ENCODE data around the gene SH2D3C.
"Not testable (repeated sequence)": the region's sequence is repeated elsewhere in the genome, so short reads cannot be mapped to it uniquely, and the experiment has no call there.

The SH2D3C gene

GRCh38 chr9:127783111-127784008 is 4.9 kb upstream of the SH2D3C start:
- Histone ChIP-seq H4K20me1 (ENCODE audit: insufficient read depth, low read length) (no peaks in the 10 kb centered on the region), H3F3A (ENCODE audit: insufficient read depth, low read length) (0 out of 2 replicates have a peak, but pooled peaks cover 4% of the 10 kb centered on the region), H3K79me2 (ENCODE audit: insufficient read depth, low read length) (peaks cover 10% of the 10 kb centered on the region; the same call in 1 of the 2 replicates), H3K36me3 (ENCODE audit: insufficient read depth, low read length) (peaks cover 24% of the 10 kb centered on the region), H3K27me3 (ENCODE audit: insufficient read depth, low read length) (no peaks in the 10 kb centered on the region), H3K4me2 (ENCODE audit: low read length) (peak overlapping the region; percentile 72; the same call in 1 of the 2 replicates), H3K4me3 (ENCODE audit: low read depth, low read length, poor library complexity, severe bottlenecking) (peak overlapping the region; percentile 2), H3K9ac (ENCODE audit: low read length) (peak overlapping the region; percentile 25; the same call in 1 of the 2 replicates), H2AFZ (ENCODE audit: low read length) (no peak overlapping the region), H3K4me1 (ENCODE audit: insufficient read depth, low read length, severe bottlenecking) (peaks cover 63% of the 10 kb centered on the region), H3K9me2 (ENCODE audit: low read depth, low read length) (no peaks in the 10 kb centered on the region), H3K27ac (ENCODE audit: low read depth, low read length, poor library complexity, severe bottlenecking) (peak overlapping the region; percentile 85), H3K9me3 (ENCODE audit: low read length) (no peaks in the 10 kb centered on the region)
- TF ChIP-seq EZH2 (IDR thresholded peaks at IDR 0.05; ENCODE audit: borderline replicate concordance, low read length) (no peak), CTCF (IDR thresholded peaks at IDR 0.05; ENCODE audit: low read length) (no peak)

GRCh38 chr9:127781806-127782205 is 3.3 kb upstream of the SH2D3C start:
- Histone ChIP-seq H3K4me3 (ENCODE audit: low read depth, low read length, poor library complexity, severe bottlenecking) (no peak overlapping the region), H3K27me3 (ENCODE audit: insufficient read depth, low read length) (no peaks in the 10 kb centered on the region), H3K9ac (ENCODE audit: low read length) (no peak overlapping the region), H3K27ac (ENCODE audit: low read depth, low read length, poor library complexity, severe bottlenecking) (peak overlapping the region; percentile 95), H3K4me1 (ENCODE audit: insufficient read depth, low read length, severe bottlenecking) (peaks cover 65% of the 10 kb centered on the region), H3K4me2 (ENCODE audit: low read length) (no peak overlapping the region), H3K79me2 (ENCODE audit: insufficient read depth, low read length) (peaks cover 3% of the 10 kb centered on the region; the same call in 1 of the 2 replicates), H2AFZ (ENCODE audit: low read length) (no peak overlapping the region), H3K9me3 (ENCODE audit: low read length) (no peaks in the 10 kb centered on the region), H3F3A (ENCODE audit: insufficient read depth, low read length) (0 out of 2 replicates have a peak, but pooled peaks cover 4% of the 10 kb centered on the region), H3K36me3 (ENCODE audit: insufficient read depth, low read length) (peaks cover 9% of the 10 kb centered on the region; the same call in 1 of the 2 replicates), H4K20me1 (ENCODE audit: insufficient read depth, low read length) (no peaks in the 10 kb centered on the region), H3K9me2 (ENCODE audit: low read depth, low read length) (no peaks in the 10 kb centered on the region)
- TF ChIP-seq EZH2 (IDR thresholded peaks at IDR 0.05; ENCODE audit: borderline replicate concordance, low read length) (no peak), CTCF (IDR thresholded peaks at IDR 0.05; ENCODE audit: low read length) (no peak)

- H3K4me1 ChIP-seq (ENCODE audit: insufficient read depth, low read length, severe bottlenecking): peaks cover 69% of the 10 kb centered on the region
Observed at GRCh38 chr9:127780909-127781308, 2.4 kb upstream of the SH2D3C start.

More at GRCh38 chr9:127780909-127781308, 2.4 kb upstream of the SH2D3C start:
- H3K79me2 ChIP-seq (ENCODE audit: insufficient read depth, low read length); H3K4me3 ChIP-seq (ENCODE audit: low read depth, low read length, poor library complexity, severe bottlenecking); H3K4me2 ChIP-seq (ENCODE audit: low read length); H2AFZ ChIP-seq (ENCODE audit: low read length); H3F3A ChIP-seq (ENCODE audit: insufficient read depth, low read length); H3K27me3 ChIP-seq (ENCODE audit: insufficient read depth, low read length); H3K9ac ChIP-seq (ENCODE audit: low read length); H4K20me1 ChIP-seq (ENCODE audit: insufficient read depth, low read length); H3K36me3 ChIP-seq (ENCODE audit: insufficient read depth, low read length); H3K9me2 ChIP-seq (ENCODE audit: low read depth, low read length); H3K9me3 ChIP-seq (ENCODE audit: low read length): not testable (repeated sequence)
- peak overlapping the region; percentile 95 for H3K27ac ChIP-seq (ENCODE audit: low read depth, low read length, poor library complexity, severe bottlenecking)

All from OCI-LY1 (cell line).